HG03354 (cell line): ENCODE measurements around the gene PDE2A.

Experiments
- ATAC-seq: cut with Tn5 transposase; IDR thresholded peaks from one replicate; pipeline ENCODE4 v1.9.1; 2021; ENCODE audit warnings: mild to moderate bottlenecking; ENCODE audit not compliant: unreplicated experiment, poor library complexity, severe bottlenecking

PDE2A gene

DNA sequence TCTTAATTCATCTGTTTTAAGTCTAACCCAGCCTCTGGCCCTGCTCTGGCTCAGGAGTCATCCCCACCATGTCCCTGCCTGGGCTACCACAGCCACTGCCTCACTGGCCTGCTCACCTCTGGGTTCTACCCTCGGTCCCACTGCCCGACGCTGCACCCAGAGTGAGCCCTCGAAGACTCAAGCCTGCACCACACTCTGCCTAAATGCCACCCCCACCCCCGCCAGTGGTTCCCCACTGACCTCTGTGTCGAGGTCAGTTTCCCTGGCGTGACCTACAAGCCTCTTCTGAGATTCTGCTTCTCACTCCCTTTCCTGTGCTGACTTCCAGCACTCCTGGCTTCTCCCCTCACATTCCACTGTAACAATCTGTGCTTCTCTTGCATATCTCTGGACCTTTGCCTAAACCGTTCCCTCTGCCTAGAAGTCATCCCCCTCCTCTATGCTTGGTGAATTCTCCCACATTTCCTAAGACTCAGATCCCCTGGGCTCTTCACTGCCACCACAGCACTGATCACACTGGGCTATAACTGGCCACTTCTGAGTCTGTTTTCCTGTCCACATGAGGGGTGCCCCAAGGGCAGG, 12.5 kb upstream of the PDE2A start:
- no peak for ATAC-seq

- ATAC-seq: no peak
These were observed 11.6 kb upstream of the PDE2A start for GRCh38 chr11:72685560-72686480.

- no peak for ATAC-seq
These were observed 10.2 kb upstream of the PDE2A start for GRCh38 chr11:72684236-72684912.

- ATAC-seq: peak; percentile 57
These were observed 9.6 kb upstream of the PDE2A start for GRCh38 chr11:72683782-72684200.

GRCh38 chr11:72682858-72683243, 8.6 kb upstream of the PDE2A start:
- no peak for ATAC-seq

DNA sequence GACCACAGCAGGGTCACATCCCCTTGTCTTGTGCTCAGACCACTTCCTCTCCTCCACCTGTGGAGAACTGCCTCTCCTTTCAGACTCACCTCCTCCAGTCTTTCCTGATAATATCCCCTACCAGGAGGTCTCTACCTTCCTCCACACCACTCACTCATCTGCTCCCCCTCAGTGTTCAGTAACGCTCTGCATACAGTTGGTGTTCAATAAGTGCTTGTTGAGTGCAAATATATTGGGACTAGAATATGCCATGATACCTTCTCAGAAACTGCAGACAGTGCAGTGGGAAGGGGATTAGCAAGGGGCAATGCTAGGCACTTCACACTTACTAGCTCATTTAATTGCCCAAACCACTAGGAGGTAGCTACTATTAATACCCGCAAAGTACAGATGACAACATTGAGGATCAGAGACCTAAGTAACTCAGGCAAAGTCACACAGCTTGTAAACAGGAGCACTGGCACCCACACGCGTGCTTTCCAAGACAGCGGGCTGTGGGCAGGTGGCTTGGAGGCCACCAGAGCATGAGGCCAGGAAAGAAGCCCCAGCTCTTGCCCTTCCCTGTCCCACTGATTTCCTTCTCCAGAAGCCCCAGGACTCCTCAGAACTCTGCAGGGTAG, 8.1 kb upstream of the PDE2A start:
- no peak for ATAC-seq

- no peak for ATAC-seq
These were observed 7.3 kb upstream of the PDE2A start for GRCh38 chr11:72681226-72682153.

GRCh38 chr11:72680624-72681158, 6.5 kb upstream of the PDE2A start:
- no peak for ATAC-seq

- no peak for ATAC-seq
These were observed 5.6 kb upstream of the PDE2A start for GRCh38 chr11:72679869-72680268.

- ATAC-seq: no peak
These were observed 4.3 kb upstream of the PDE2A start for GRCh38 chr11:72678524-72678923.

DNA sequence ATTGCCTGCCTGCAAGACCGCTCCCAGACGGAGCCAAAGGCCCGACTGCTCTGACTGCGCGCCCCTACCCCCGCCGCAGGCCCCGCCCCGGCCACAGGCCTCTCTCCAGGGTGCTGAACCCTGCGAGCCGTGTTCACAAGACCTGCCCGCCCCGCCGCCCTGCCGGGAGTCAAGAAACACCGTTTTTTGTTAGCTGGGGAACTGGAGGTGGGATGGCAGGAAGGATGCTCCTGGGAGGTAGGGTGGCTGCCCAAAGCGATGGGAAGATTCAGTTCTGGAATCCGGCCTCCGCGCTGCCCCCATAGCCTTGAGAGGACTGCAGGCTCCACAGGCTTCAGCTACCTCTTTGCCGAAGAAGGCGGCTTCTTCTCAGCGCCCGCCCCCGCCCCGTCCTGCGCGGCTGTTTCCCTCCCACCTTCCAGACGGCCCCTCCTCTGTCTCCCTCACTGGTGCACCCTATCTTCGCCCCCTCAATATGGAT, 2.7 kb upstream of the PDE2A start:
- no peak for ATAC-seq

GRCh38 chr11:72675221-72675620, 999 bp upstream of the PDE2A start:
- ATAC-seq: no peak

GRCh38 chr11:72673284-72673942, 809 bp downstream of the PDE2A start:
- no peak for ATAC-seq

- ATAC-seq: no peak
These were observed 1.5 kb downstream of the PDE2A start for GRCh38 chr11:72672597-72673238.

GRCh38 chr11:72671152-72672099, 2.8 kb downstream of the PDE2A start:
- no peak for ATAC-seq

GRCh38 chr11:72670041-72670440, 4.2 kb downstream of the PDE2A start:
- ATAC-seq: no peak

DNA sequence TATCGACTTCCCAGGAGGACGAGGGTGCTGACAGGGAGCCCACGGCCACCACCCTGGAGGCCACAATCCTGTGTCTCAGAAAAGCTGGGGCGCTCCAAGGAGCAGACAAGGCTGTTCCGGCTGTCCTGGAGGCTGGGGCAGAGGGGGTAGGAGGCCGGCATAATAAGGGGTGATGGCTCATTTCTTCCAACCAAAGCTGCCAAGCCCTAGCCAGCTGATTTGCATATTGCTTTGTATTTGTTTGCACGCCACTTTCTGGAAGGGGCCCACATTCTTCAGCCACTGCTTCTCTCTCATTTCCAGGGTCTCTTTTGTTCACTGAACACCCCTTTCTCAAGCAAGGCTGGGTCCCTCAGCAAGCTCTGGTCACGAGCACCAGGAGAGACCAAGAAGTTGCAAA, 4.7 kb downstream of the PDE2A start:
- no peak for ATAC-seq
